Measurements from ENCODE around the gene IKBKG.

GRCh38 chrX:154535892-154536291 is 11.5 kb upstream of the IKBKG start:
- TF ChIP-seq EZH2 (IDR thresholded peaks at IDR 0.05) (no peak), CTCF (IDR thresholded peaks at IDR 0.05 in 2 of 3, conservative IDR thresholded peaks at IDR 0.05 in 1 of 3; ENCODE audit: borderline replicate concordance in 1 of 3, insufficient read depth in 1 of 3, low read depth in 2 of 3, low read length in 2 of 3) (no peak), POLR2AphosphoS5 (IDR thresholded peaks at IDR 0.05; ENCODE audit: low read depth, low read length) (no peak), EGR1 (IDR thresholded peaks at IDR 0.05; ENCODE audit: low read depth) (no peak), YY1 (IDR thresholded peaks at IDR 0.05; ENCODE audit: extremely low read depth, insufficient replicate concordance, low read depth, low read length) (no peak), REST (IDR thresholded peaks at IDR 0.05; ENCODE audit: low read depth) (no peak), POLR2A (IDR thresholded peaks at IDR 0.05; ENCODE audit: borderline replicate concordance, extremely low read depth, insufficient read depth, insufficient read length) (no peak)

Measured in HCT116 (cell line).